Measurements from ENCODE around the gene KCTD14.

- TF ChIP-seq CTCF (IDR thresholded peaks at IDR 0.05) (no peak), POLR2A (IDR thresholded peaks at IDR 0.05) (no peak), EP300 (IDR thresholded peaks at IDR 0.05) (no peak)
These were observed 37.5 kb upstream of the KCTD14 start for GRCh38 chr11:78060533-78060932.

Data from ovary (tissue), 3 donors.